Loucy (cell line): ENCODE data around the gene SLC25A13.

Source experiments
- H2AFZ ChIP-seq: fragments of 200-600 bp; sonication (generic); 2 replicates; pipeline ENCODE4 v1.6.0; 2016; ENCODE audit warnings: antibody characterized with exemption, mild to moderate bottlenecking, low read length, moderate library complexity
- H3F3A ChIP-seq: fragments of 200-600 bp; 2 replicates; pipeline ENCODE4 v1.6.0; 2016; ENCODE audit warnings: antibody characterized with exemption, low read depth, mild to moderate bottlenecking
- H3K27me3 ChIP-seq: fragments of 200-600 bp; sonication (generic); 2 replicates; pipeline ENCODE4 v1.6.1; 2014; ENCODE audit warnings: low read length, mild to moderate bottlenecking; ENCODE audit not compliant: insufficient read depth, poor library complexity, severe bottlenecking
- H3K36me3 ChIP-seq: fragments of 200-600 bp; sonication (generic); 2 replicates; pipeline ENCODE4 v1.6.1; 2016; ENCODE audit warnings: low read length; ENCODE audit not compliant: insufficient read depth
- H3K4me1 ChIP-seq: fragments of 200-600 bp; sonication (generic); 2 replicates; pipeline ENCODE4 v1.5.1; 2014; ENCODE audit warnings: low read length, mild to moderate bottlenecking; ENCODE audit not compliant: insufficient read depth, poor library complexity, severe bottlenecking
- H3K4me2 ChIP-seq: fragments of 200-600 bp; sonication (generic); 2 replicates; pipeline ENCODE4 v1.6.0; 2014; ENCODE audit warnings: antibody characterized with exemption, low read length, low read depth, mild to moderate bottlenecking; ENCODE audit not compliant: poor library complexity, severe bottlenecking
- H3K4me3 ChIP-seq: fragments of 200-600 bp; sonication (generic); 2 replicates; pipeline ENCODE4 v1.5.1; 2014; ENCODE audit warnings: low read length, mild to moderate bottlenecking, mixed read lengths; ENCODE audit not compliant: poor library complexity, severe bottlenecking
- H3K79me2 ChIP-seq: fragments of 200-600 bp; sonication (generic); 2 replicates; pipeline ENCODE4 v1.6.1; 2014; ENCODE audit warnings: low read length; ENCODE audit not compliant: insufficient read depth
- H3K9ac ChIP-seq: fragments of 200-600 bp; sonication (generic); 2 replicates; pipeline ENCODE4 v1.6.0; 2014; ENCODE audit warnings: mild to moderate bottlenecking, low read depth, low read length, moderate library complexity; ENCODE audit not compliant: poor library complexity, severe bottlenecking
- H3K9me2 ChIP-seq: fragments of 200-600 bp; sonication (generic); replicated peaks from 2 replicates; pipeline ENCODE4 v1.6.1; 2016; ENCODE audit warnings: low read depth, low read length, mixed read lengths
- H3K9me3 ChIP-seq: fragments of 200-600 bp; sonication (generic); 2 replicates; pipeline ENCODE4 v1.6.1; 2014; ENCODE audit warnings: mild to moderate bottlenecking, antibody characterized with exemption, low read length, low read depth; ENCODE audit not compliant: insufficient read depth
- H4K20me1 ChIP-seq: fragments of 200-600 bp; sonication (generic); 2 replicates; pipeline ENCODE4 v1.6.0; 2014; ENCODE audit warnings: antibody characterized with exemption, low read length, mild to moderate bottlenecking; ENCODE audit not compliant: insufficient read depth, poor library complexity, severe bottlenecking
- EZH2phosphoT487 ChIP-seq: fragments of 200-600 bp; IDR thresholded peaks from 2 replicates; pipeline ENCODE4 v1.6.1; 2018; ENCODE audit warnings: antibody characterized with exemption, mild to moderate bottlenecking, moderate library complexity, borderline replicate concordance
- TF ChIP-seq, protein P1 (sequence below): fragments of 200-600 bp; sonication (generic); conservative IDR thresholded peaks from 2 replicates; pipeline ENCODE4 v1.5.1; 2014; ENCODE audit warnings: mild to moderate bottlenecking, antibody characterized with exemption, low read length

Gene SLC25A13

DNA sequence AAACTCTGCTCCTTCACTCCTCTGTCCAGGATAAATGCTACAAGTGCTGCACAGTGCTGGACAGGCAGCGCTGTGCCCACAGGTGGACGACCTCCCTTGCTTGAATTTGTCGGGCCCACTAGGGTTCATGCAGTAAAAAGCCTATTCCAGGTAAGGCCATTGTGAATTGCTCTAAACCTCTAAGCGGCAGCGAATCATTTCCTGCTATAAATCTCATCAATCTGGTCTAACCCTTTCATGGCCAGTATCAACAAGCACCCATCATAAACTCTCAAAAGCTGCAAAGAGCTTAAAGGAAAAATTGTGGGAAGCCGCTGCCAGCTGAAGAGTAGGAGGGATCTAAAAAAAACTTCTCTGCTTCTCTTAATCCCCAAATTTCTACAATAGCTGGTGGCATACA lies 134.2 kb downstream of the SLC25A13 start:
- no peak overlapping the region for H3K9ac ChIP-seq
- H3K9me2 ChIP-seq: no peaks in the 10 kb centered on the region
- peaks cover 40% of the 10 kb centered on the region; the same call in 1 of the 2 replicates for H3K36me3 ChIP-seq
- H2AFZ ChIP-seq: no peak overlapping the region
- no peaks in the 10 kb centered on the region for H4K20me1 ChIP-seq
- no peaks in the 10 kb centered on the region for H3K27me3 ChIP-seq
- H3K79me2 ChIP-seq: no peaks in the 10 kb centered on the region
- no peaks in the 10 kb centered on the region for H3K9me3 ChIP-seq
- no peak overlapping the region for H3K4me3 ChIP-seq
- TF ChIP-seq EZH2phosphoT487: no peak
- TF ChIP-seq, protein P1, sequence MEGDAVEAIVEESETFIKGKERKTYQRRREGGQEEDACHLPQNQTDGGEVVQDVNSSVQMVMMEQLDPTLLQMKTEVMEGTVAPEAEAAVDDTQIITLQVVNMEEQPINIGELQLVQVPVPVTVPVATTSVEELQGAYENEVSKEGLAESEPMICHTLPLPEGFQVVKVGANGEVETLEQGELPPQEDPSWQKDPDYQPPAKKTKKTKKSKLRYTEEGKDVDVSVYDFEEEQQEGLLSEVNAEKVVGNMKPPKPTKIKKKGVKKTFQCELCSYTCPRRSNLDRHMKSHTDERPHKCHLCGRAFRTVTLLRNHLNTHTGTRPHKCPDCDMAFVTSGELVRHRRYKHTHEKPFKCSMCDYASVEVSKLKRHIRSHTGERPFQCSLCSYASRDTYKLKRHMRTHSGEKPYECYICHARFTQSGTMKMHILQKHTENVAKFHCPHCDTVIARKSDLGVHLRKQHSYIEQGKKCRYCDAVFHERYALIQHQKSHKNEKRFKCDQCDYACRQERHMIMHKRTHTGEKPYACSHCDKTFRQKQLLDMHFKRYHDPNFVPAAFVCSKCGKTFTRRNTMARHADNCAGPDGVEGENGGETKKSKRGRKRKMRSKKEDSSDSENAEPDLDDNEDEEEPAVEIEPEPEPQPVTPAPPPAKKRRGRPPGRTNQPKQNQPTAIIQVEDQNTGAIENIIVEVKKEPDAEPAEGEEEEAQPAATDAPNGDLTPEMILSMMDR: no peak
- H3K4me2 ChIP-seq: no peak overlapping the region
- H3K4me1 ChIP-seq: peaks cover 4% of the 10 kb centered on the region
- no peaks in the 10 kb centered on the region; the same call in 1 of the 2 replicates for H3F3A ChIP-seq

DNA sequence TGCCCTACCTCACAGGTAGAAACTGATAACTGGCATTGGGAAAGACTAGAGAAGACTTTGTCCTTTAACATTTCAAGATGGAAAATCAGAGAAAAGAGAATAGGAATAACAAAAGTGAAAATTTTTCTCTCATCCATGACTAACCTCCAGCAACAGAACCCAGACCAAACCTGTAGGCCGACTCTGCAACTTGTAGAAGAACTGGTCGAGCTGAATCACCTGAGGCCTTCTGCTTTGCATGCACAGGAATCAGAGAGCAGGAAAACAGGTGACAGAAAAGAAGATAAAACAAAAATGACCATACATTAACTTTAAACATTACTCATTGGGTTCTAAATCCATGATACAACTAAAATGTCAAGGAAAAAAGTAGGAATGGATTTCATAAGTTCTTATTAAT lies 137.1 kb downstream of the SLC25A13 start:
- no peaks in the 10 kb centered on the region for H3K9me2 ChIP-seq
- H3K36me3 ChIP-seq: peaks cover 20% of the 10 kb centered on the region; the same call in 1 of the 2 replicates
- no peaks in the 10 kb centered on the region for H3K79me2 ChIP-seq
- no peak overlapping the region for H3K9ac ChIP-seq
- no peaks in the 10 kb centered on the region for H3K9me3 ChIP-seq
- H2AFZ ChIP-seq: no peak overlapping the region
- peaks cover 4% of the 10 kb centered on the region for H3K4me1 ChIP-seq
- no peak overlapping the region for H3K4me2 ChIP-seq
- H3F3A ChIP-seq: no peaks in the 10 kb centered on the region; the same call in 1 of the 2 replicates
- H3K4me3 ChIP-seq: no peak overlapping the region
- no peaks in the 10 kb centered on the region for H4K20me1 ChIP-seq
- TF ChIP-seq, protein P1: no peak
- TF ChIP-seq EZH2phosphoT487: no peak
- H3K27me3 ChIP-seq: no peaks in the 10 kb centered on the region

DNA sequence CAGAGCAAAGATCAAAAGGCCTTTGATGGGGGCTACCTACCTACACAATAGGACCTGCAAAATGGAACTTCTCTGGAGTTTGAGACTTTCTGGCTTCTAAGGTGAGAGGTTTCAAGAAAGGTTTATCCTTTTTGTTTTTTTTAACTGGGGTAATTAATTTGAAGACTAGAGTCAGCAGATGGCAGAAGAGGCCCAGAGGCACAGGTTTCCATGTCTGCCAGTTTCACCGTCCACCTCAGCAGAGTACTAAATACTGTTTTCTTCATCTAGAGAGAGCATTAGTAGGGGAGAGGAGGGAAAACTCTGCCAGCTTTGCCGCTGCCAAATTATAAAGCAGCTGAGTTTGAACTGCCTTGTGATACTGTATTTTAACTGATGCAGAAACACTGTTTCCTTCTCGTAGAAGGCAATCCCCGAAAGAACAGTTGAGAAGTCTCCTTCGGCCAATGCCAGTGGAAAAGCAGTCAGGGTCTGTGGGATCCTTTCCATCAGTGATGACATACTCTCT lies 138.7 kb downstream of the SLC25A13 start:
- peaks cover 20% of the 10 kb centered on the region; the same call in 1 of the 2 replicates for H3K36me3 ChIP-seq
- H3K9me2 ChIP-seq: no peaks in the 10 kb centered on the region
- no peaks in the 10 kb centered on the region for H4K20me1 ChIP-seq
- no peaks in the 10 kb centered on the region for H3K27me3 ChIP-seq
- H2AFZ ChIP-seq: no peak overlapping the region
- no peaks in the 10 kb centered on the region for H3K79me2 ChIP-seq
- no peak overlapping the region for H3K4me2 ChIP-seq
- no peaks in the 10 kb centered on the region for H3K9me3 ChIP-seq
- H3K4me1 ChIP-seq: peaks cover 4% of the 10 kb centered on the region
- TF ChIP-seq EZH2phosphoT487: no peak
- TF ChIP-seq, protein P1: no peak
- H3K9ac ChIP-seq: no peak overlapping the region
- no peak overlapping the region for H3K4me3 ChIP-seq
- no peaks in the 10 kb centered on the region; the same call in 1 of the 2 replicates for H3F3A ChIP-seq
